Endodermal cell (in vitro differentiated cells): ENCODE data around the gene SMARCA1. TPM values are rescaled to one million over a fixed set of nuclear protein-coding genes. Genes with fewer than 3 reads are reported as not detected.

Source experiments
- DNase-seq: peaks from one replicate; pipeline ENCODE4 v3.0.0-alpha.2; 2017
- H3K27ac ChIP-seq: 2 replicates; pipeline ENCODE4 v1.5.1; 2013; ENCODE audit warnings: mild to moderate bottlenecking, low read depth, low read length, moderate library complexity
- H3K27me3 ChIP-seq: 2 replicates; pipeline ENCODE4 v1.6.1; 2013; ENCODE audit warnings: mild to moderate bottlenecking, low read length, moderate library complexity; ENCODE audit not compliant: insufficient read depth, control insufficient read depth, poor library complexity, severe bottlenecking
- H3K36me3 ChIP-seq: 2 replicates; pipeline ENCODE4 v1.7.0; 2013; ENCODE audit warnings: mild to moderate bottlenecking, low read length, moderate library complexity; ENCODE audit not compliant: control insufficient read depth, insufficient read depth
- H3K4me1 ChIP-seq: one replicate; pipeline ENCODE4 v1.7.0; 2013; ENCODE audit warnings: low read length; ENCODE audit not compliant: control insufficient read depth, insufficient read depth
- H3K4me3 ChIP-seq: 2 replicates; pipeline ENCODE4 v1.5.1; 2013; ENCODE audit warnings: mild to moderate bottlenecking, low read length, moderate library complexity
- H3K9ac ChIP-seq: 2 replicates; pipeline ENCODE4 v1.6.1; 2013; ENCODE audit warnings: mild to moderate bottlenecking, low read length, moderate library complexity; ENCODE audit not compliant: poor library complexity, severe bottlenecking; ENCODE audit errors: extremely low read depth
- H3K9me3 ChIP-seq: 2 replicates; pipeline ENCODE4 v1.6.1; 2013; ENCODE audit warnings: mild to moderate bottlenecking, low read length, moderate library complexity; ENCODE audit not compliant: control insufficient read depth
- H3K27ac Mint-ChIP-seq: 2 replicates; pipeline ENCODE4 v1.8.0; 2020; ENCODE audit warnings: mixed read lengths
- H3K27me3 Mint-ChIP-seq: 2 replicates; pipeline ENCODE4 v1.8.0; 2021; ENCODE audit warnings: mild to moderate bottlenecking, mixed read lengths; ENCODE audit not compliant: insufficient read depth
- H3K36me3 Mint-ChIP-seq: 2 replicates; pipeline ENCODE4 v1.8.0; 2020; ENCODE audit warnings: low read depth, mixed read lengths
- H3K4me1 Mint-ChIP-seq: 2 replicates; pipeline ENCODE4 v1.8.0; 2020; ENCODE audit warnings: mixed read lengths
- H3K4me3 Mint-ChIP-seq: 2 replicates; pipeline ENCODE4 v1.8.0; 2020; ENCODE audit warnings: mild to moderate bottlenecking, moderate library complexity, mixed read lengths
- H3K9me3 Mint-ChIP-seq: 2 replicates; pipeline ENCODE4 v1.8.0; 2020; ENCODE audit warnings: mild to moderate bottlenecking, mixed read lengths
- WGBS, 2 experiments: methylation state at CpG; one replicate each; pipeline versions ENCODE4 v1.1.5 to v1.1.7; 2013; ENCODE audit warnings: missing lambda C conversion rate in 2 of 2, mixed read lengths in 1 of 2; ENCODE audit not compliant: insufficient coverage in 1 of 2, insufficient read length in 1 of 2; 5-methylcytosine and 5-hydroxymethylcytosine counted together
- long read RNA-seq, 4 experiments: library from polyadenylated mRNA in 2 of 4; library from RNA in 1 of 4; library from capped mRNA in 1 of 4; stranded (forward) in 3 of 4; unstranded in 1 of 4; transcript quantifications; one replicate each; pipeline ENCODE4 v2.0.0, GENCODE V29; 2020 to 2021; ENCODE audit warnings: inconsistent platforms in 1 of 4
- polyA plus RNA-seq, 2 experiments: library from polyadenylated mRNA; stranded (reverse); fragments of 50-300 nt; gene quantifications; one replicate each; pipeline ENCODE4 v1.2.3, GENCODE V29; 2013
- total RNA-seq, 2 donors: library from RNA; stranded (reverse); fragmentation: NEBNext Ultra II Directional in 1 of 2; extraction: Animal tissue kit (Norgen Biotek cat#: 25700) in 1 of 2; gene quantifications; 2 replicates in 1 of 2; 3 replicates in 1 of 2; pipeline ENCODE4 v1.2.1, GENCODE V29; 2021
- TF ChIP-seq, protein P1 (sequence below): fragments of 200-600 bp; sonication (generic); conservative IDR thresholded peaks from 2 replicates; pipeline ENCODE4 v1.5.0; 2021; ENCODE audit warnings: antibody characterized with exemption, mild to moderate bottlenecking

Gene SMARCA1, protein sequence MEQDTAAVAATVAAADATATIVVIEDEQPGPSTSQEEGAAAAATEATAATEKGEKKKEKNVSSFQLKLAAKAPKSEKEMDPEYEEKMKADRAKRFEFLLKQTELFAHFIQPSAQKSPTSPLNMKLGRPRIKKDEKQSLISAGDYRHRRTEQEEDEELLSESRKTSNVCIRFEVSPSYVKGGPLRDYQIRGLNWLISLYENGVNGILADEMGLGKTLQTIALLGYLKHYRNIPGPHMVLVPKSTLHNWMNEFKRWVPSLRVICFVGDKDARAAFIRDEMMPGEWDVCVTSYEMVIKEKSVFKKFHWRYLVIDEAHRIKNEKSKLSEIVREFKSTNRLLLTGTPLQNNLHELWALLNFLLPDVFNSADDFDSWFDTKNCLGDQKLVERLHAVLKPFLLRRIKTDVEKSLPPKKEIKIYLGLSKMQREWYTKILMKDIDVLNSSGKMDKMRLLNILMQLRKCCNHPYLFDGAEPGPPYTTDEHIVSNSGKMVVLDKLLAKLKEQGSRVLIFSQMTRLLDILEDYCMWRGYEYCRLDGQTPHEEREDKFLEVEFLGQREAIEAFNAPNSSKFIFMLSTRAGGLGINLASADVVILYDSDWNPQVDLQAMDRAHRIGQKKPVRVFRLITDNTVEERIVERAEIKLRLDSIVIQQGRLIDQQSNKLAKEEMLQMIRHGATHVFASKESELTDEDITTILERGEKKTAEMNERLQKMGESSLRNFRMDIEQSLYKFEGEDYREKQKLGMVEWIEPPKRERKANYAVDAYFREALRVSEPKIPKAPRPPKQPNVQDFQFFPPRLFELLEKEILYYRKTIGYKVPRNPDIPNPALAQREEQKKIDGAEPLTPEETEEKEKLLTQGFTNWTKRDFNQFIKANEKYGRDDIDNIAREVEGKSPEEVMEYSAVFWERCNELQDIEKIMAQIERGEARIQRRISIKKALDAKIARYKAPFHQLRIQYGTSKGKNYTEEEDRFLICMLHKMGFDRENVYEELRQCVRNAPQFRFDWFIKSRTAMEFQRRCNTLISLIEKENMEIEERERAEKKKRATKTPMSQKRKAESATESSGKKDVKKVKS
- 100 to 1,000 TPM in 1 of 2 donors, 10 to 100 TPM in 1; 83.3 to 146 TPM for total RNA-seq
- polyA plus RNA-seq (2013, experiment 1 of 2), result 79.0 TPM
- 77.4 TPM for polyA plus RNA-seq (2013, experiment 2 of 2)
- long read RNA-seq, experiment 1, transcript SMARCA1-201 (25 exons, 3,564 nt), result major isoform, 5 of 45 reads
- long read RNA-seq, experiment 1, partial matches to known transcripts, result 16 of 45 reads
- long read RNA-seq, experiment 1, other reads (novel, unspliced or antisense), result 24 of 45 reads
- long read RNA-seq, experiment 2, full-length matches to known transcripts, result 145 of 246 reads
- long read RNA-seq, experiment 2, partial matches to known transcripts, result 24 of 246 reads
- long read RNA-seq, experiment 2, other reads (novel, unspliced or antisense), result 77 of 246 reads
- long read RNA-seq, experiment 3, full-length matches to known transcripts, result 438 of 1,410 reads
- long read RNA-seq, experiment 3, partial matches to known transcripts, result 752 of 1,410 reads
- long read RNA-seq, experiment 3, other reads (novel, unspliced or antisense), result 220 of 1,410 reads
- long read RNA-seq, experiment 4, full-length matches to known transcripts, result 7 of 44 reads
- long read RNA-seq, experiment 4, partial matches to known transcripts, result 28 of 44 reads
- long read RNA-seq, experiment 4, other reads (novel, unspliced or antisense), result 9 of 44 reads

DNA sequence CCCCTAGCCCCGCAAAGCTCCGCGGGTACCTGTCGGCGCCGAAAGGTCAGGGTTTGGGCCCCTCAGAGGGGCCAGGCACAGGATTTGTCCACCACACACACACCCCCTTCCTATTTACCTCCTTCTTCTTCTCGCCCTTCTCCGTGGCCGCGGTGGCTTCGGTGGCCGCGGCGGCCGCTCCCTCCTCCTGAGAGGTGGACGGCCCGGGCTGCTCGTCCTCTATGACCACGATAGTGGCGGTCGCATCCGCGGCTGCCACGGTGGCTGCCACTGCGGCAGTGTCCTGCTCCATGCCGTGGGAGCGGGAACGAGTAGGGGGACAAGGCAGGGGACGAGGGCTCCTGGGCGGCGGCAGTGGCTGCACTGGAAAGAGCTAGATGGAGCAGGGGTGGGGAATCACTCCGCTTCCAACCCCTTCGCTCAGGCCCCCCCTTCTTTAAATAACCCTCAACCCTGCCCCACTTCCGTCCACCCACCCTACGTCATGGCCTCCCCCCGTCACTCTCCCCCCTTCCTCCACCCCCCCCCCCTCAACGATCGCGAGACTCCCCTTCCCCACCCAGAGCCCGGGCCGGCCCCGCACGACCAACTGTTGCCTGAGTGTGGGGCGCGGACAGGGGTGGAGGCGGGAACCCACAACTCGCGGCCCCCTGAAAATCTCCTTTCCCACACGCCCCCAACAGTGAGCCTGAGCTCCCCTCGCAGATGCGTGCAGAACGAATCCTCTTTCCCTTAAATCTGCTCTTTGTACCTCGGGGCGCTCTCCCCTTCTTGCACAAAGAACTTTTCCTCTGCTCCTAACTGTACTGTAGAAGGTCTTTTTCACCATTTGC is at the start of gene SMARCA1:
Gene SMARCA1, minus strand, starts transcription at position 412 of the 833 bp plus-strand sequence. Its CDS starts 120 bp downstream, at position 292.
- Histone ChIP-seq H3K9ac (peak within 1 kb of the TSS; percentile 78), H3K9me3 (no peaks in the 10 kb centered on the region), H3K36me3 (no peaks in the 10 kb centered on the region), H3K4me1 (no peaks in the 10 kb centered on the region), H3K27ac (peak within 1 kb of the TSS; percentile 88), H3K4me3 (peak within 1 kb of the TSS; percentile 92), H3K27me3 (no peaks in the 10 kb centered on the region)
- Mint-ChIP-seq H3K27me3 (peaks cover 5% of the 10 kb centered on the region), H3K4me1 (peaks cover 19% of the 10 kb centered on the region), H3K27ac (peak within 1 kb of the TSS; percentile 96), H3K4me3 (peak within 1 kb of the TSS; percentile 86), H3K36me3 (peaks cover 2% of the 10 kb centered on the region), H3K9me3 (no peaks in the 10 kb centered on the region)
- peak; percentile 75 for DNase-seq
- WGBS, 2 experiments, result 0% methylated on average over 2 to 39 of the region's 54 CpGs
- TF ChIP-seq, protein P1, sequence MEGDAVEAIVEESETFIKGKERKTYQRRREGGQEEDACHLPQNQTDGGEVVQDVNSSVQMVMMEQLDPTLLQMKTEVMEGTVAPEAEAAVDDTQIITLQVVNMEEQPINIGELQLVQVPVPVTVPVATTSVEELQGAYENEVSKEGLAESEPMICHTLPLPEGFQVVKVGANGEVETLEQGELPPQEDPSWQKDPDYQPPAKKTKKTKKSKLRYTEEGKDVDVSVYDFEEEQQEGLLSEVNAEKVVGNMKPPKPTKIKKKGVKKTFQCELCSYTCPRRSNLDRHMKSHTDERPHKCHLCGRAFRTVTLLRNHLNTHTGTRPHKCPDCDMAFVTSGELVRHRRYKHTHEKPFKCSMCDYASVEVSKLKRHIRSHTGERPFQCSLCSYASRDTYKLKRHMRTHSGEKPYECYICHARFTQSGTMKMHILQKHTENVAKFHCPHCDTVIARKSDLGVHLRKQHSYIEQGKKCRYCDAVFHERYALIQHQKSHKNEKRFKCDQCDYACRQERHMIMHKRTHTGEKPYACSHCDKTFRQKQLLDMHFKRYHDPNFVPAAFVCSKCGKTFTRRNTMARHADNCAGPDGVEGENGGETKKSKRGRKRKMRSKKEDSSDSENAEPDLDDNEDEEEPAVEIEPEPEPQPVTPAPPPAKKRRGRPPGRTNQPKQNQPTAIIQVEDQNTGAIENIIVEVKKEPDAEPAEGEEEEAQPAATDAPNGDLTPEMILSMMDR, result no peak

DNA sequence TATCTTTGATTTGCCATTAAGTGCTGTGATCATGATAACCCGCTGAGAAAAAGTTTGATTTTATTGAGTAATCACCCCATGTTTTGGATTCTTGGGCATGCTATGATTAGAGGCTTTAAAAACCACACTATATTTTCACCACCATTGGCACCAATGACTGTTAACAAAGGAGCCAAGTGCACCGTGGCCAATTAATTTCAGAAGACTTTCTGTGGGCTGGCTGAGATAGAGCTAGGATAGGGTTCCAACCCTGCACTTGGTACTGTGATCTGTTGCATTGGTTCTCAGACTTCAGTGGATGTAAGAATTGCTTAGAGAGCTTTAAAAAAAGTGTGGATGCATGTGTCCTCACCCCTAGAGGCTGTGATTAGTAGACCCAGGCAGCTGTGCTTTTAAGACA is 49.1 kb upstream of the SMARCA1 start:
- Mint-ChIP-seq H3K27ac (no peak overlapping the region), H3K4me1 (peaks cover 32% of the 10 kb centered on the region), H3K36me3 (peaks cover 73% of the 10 kb centered on the region), H3K27me3 (no peaks in the 10 kb centered on the region), H3K9me3 (no peaks in the 10 kb centered on the region), H3K4me3 (no peak overlapping the region)
- 91% methylated on average over 1 of the region's 2 CpGs; no CpG with 5 or more reads in 1 of the 2 experiments for WGBS, 2 experiments
- H3K36me3 ChIP-seq, result peaks cover 36% of the 10 kb centered on the region
- TF ChIP-seq, protein P1, result no peak
- no peaks in the 10 kb centered on the region for H3K27me3 ChIP-seq
- no peaks in the 10 kb centered on the region for H3K4me1 ChIP-seq
- H3K4me3 ChIP-seq, result no peak overlapping the region
- H3K9ac ChIP-seq, result no peak overlapping the region
- no peak overlapping the region for H3K27ac ChIP-seq
- DNase-seq, result no peak
- no peaks in the 10 kb centered on the region for H3K9me3 ChIP-seq
